Fibroblast of lung (primary cell): ENCODE data around the gene IGSF9B.

Experiments
- EZH2 ChIP-seq: IDR thresholded peaks from 2 replicates; pipeline ENCODE4 v1.5.1; 2012; ENCODE audit warnings: low read length, control low read depth, mild to moderate bottlenecking; ENCODE audit errors: missing control alignments
- TF ChIP-seq, protein P1 (sequence below), 2 donors: IDR thresholded peaks in 1 of 2; conservative IDR thresholded peaks in 1 of 2; 1 replicate in 1 of 2; 2 replicates in 1 of 2; pipeline ENCODE4 v1.5.1; 2011 to 2012; ENCODE audit warnings: low read length in 2 of 2, control low read depth in 1 of 2, inconsistent platforms in 1 of 2, low read depth in 1 of 2, mild to moderate bottlenecking in 1 of 2

DNA sequence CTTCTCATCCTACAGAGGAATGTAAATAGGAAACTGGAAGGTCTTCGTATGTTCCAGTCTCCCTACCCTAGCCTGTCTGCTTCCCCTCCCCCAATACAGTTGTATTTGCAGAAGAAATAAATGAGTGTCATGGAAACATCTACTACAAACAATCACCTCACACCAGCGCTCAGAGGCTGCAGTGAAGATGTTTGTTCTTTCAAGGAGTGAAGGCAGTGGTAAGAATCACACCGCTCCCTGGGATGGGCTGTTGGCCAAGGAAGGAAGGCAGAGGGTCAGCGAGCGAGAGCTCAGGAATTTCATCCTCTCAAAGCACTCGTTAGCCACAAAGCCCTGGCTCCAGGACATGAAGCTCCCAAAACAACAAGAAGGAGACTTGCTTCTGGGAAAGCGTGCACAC lies 1.1 kb upstream of the IGSF9B start:
- TF ChIP-seq EZH2, result no peak
- TF ChIP-seq, protein P1, sequence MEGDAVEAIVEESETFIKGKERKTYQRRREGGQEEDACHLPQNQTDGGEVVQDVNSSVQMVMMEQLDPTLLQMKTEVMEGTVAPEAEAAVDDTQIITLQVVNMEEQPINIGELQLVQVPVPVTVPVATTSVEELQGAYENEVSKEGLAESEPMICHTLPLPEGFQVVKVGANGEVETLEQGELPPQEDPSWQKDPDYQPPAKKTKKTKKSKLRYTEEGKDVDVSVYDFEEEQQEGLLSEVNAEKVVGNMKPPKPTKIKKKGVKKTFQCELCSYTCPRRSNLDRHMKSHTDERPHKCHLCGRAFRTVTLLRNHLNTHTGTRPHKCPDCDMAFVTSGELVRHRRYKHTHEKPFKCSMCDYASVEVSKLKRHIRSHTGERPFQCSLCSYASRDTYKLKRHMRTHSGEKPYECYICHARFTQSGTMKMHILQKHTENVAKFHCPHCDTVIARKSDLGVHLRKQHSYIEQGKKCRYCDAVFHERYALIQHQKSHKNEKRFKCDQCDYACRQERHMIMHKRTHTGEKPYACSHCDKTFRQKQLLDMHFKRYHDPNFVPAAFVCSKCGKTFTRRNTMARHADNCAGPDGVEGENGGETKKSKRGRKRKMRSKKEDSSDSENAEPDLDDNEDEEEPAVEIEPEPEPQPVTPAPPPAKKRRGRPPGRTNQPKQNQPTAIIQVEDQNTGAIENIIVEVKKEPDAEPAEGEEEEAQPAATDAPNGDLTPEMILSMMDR (conservative IDR thresholded peaks at IDR 0.05 in 1 of 2, IDR thresholded peaks at IDR 0.05 in 1 of 2; ENCODE audit: low read depth in 1 of 2, low read length in 2 of 2), result no peak
